GM19395 (cell line): ENCODE measurements around the gene LDB3.
A peak's percentile ranks its signal among the peaks of the same experiment; 100 is the strongest.
"Not testable (repeated sequence)": the region's sequence is repeated elsewhere in the genome, so short reads cannot be mapped to it uniquely, and the experiment has no call there.

Experiments used
- ATAC-seq: cut with Tn5 transposase; IDR thresholded peaks from one replicate; pipeline ENCODE4 v1.9.1; 2021; ENCODE audit warnings: mild to moderate bottlenecking, moderate library complexity; ENCODE audit not compliant: unreplicated experiment

LDB3 gene, protein sequence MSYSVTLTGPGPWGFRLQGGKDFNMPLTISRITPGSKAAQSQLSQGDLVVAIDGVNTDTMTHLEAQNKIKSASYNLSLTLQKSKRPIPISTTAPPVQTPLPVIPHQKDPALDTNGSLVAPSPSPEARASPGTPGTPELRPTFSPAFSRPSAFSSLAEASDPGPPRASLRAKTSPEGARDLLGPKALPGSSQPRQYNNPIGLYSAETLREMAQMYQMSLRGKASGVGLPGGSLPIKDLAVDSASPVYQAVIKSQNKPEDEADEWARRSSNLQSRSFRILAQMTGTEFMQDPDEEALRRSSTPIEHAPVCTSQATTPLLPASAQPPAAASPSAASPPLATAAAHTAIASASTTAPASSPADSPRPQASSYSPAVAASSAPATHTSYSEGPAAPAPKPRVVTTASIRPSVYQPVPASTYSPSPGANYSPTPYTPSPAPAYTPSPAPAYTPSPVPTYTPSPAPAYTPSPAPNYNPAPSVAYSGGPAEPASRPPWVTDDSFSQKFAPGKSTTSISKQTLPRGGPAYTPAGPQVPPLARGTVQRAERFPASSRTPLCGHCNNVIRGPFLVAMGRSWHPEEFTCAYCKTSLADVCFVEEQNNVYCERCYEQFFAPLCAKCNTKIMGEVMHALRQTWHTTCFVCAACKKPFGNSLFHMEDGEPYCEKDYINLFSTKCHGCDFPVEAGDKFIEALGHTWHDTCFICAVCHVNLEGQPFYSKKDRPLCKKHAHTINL

DNA sequence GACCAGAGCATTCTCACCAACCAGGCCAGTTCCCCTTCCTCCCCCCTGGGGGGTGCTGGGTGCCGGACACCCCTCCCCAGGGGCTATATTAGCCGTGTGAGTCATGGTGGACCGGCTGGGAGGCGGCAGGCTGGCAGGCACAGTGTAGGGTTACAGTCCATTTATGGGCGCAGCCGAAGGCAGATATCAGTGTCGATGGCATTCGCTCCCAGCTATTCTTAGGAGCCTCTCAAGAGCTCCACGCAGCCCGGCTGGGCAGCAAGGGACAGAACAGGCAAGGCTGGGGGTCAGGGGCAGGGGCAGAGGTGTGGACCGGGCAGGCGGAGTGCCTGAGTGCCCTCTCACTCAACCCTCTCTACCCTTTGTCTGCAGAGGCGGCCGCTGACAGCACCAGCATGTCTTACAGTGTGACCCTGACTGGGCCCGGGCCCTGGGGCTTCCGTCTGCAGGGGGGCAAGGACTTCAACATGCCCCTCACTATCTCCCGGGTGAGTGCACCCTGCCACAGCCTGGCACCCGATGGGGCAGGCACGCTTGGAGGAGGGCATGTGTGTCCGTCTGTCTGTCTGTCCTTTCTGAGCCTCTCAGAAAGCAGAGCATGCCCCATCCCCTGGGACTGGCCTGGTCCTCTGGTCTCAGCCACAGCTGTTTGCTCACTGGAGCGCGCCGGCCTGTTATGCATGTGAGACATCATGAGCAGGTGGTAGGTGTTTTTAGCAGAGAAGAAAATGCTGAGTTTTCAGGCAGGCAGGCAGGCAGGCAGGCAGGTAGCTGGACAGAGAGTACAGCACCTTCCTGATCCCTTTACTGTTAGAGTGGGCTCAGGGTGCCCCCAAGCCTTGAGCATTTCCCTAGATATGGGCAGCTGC is at the start of gene LDB3:
Gene LDB3, plus strand, starts transcription at position 215 of the 869 bp plus-strand sequence. Its CDS starts 181 bp downstream, at position 396.
- ATAC-seq, result peak; percentile 56

DNA sequence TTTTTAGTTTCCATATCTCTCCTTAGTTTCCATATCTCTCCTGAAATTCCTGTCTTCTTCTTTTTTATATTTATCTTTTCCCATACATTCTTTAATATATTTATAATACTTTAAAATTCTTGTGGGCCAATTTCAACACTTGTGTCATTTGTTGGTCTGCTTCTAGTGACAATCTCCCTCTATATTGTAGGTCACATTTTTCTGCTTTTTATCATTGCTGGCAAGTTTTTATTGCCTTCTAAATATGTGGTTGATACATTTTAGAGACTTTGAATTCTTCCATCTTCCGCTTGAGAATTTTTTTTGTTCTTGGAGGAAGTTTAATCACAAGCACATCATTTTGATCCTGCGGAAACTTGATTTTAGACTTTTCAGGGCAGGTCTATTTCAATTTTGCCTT is 40.0 kb upstream of the LDB3 start:
- no peak for ATAC-seq

DNA sequence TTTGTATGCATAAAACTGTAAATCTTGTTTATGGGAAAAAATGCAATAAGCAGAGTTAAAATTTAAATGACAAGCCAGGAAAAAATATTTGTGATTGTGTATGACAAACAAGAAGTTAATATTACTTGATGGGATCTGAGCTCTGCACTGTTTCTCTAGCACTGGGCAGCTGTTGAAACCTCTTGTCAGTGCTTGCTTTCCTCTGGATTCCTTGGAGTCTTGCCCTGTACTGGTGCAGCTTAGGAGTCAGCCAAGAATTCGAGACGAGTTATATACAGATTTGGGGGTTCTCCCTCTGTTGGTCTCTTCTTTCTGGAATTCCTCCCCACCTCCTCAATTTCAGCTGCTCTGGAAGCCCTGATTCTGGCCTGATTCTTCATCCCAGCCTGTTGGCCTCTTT is 38.2 kb upstream of the LDB3 start:
- ATAC-seq, result no peak

DNA sequence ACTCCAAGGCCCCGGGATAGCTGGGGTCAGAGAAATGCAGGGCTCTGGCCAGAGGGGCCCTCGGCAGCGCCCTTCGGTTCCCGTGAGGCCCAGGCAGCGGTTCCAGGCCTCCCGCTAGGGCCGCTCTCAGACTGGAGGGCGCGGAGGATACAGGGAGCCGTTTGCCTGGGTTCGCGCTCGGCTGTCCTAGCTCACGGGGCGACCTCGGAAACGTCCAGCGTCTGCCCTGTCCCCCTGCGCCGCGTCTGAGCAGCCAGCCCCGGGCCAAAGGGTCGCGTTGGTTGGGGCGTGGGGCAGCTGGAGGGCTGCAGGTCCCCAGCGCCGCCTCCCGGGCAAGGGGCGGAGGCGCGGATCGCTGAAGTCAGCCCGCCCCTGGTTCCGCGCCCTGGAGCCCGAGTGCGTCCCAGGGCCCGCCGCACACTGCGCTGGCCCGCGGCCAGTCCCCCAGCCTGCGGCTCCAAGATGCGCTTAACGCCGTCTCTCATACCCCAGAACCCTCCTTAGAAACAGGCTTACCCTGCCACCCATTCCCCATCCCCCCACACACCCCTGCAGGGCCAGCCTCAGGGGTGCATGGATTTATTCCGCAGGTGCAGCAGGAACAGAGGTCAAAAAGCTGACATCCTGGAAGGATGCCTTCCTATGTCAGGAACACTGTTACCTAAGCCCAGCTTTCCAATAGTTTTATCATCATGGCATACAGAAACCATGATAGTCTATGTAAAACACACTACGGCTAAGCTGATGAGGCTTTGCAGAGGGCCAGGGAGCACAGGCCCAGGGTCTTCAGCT is 36.1 kb upstream of the LDB3 start:
- no peak for ATAC-seq

DNA sequence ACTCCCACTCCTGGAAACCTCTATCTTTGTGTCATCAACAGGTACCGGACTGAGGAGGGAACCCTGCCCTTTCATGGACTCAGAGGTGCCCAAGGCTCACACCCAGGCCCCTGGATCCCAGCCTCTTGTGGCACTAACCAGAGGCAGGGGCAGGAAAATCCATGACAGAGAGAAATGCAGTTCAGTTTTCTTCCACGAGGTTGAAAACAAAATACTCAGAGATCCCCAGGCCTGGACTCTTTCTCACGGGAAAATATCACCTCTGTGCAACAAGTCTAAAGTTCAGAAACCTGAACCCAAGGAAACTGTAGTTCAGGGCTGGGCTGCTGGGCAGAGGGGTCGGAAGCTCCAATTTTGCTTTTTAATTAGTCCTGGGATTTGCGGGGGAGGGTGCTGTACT is 35.4 kb upstream of the LDB3 start:
- ATAC-seq, result no peak

DNA sequence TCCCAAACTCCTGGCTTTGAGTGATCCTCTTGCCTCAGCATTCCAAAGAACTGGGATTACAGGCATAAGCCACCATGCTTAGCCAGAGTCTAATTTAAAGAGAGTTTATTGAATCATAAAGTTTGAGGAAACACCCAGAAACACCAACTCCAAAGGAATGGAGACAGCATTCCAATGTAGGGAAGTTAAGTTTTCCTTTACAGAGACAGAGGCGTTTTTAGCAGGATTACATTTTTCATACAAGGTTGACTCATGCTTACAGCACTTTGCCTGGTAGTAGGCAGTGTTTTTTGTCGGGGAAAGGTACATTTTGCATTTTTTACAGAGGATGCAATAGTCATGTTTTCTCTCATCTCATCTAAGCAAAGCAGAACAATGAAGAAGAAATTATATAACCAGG is 32.9 kb upstream of the LDB3 start:
- no peak for ATAC-seq

DNA sequence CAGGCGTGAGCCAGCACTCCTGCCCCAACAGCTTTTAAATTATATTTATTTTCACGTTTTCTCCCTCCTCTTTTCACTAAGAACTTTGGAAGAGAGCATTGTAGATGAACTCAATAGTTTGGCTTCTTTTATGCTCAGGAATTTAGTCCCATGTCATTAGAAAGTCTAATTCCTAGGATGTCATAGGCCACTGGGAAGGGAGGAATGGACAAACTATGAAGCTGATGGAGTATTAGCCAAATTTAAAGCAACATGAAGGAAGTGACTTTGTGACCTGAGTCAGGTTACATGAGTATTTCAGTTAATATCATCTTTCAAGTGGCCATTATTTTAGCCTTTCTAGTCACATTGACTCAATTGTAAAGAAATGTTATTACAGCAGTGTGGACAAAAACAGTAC is 32.0 kb upstream of the LDB3 start:
- ATAC-seq, result no peak

DNA sequence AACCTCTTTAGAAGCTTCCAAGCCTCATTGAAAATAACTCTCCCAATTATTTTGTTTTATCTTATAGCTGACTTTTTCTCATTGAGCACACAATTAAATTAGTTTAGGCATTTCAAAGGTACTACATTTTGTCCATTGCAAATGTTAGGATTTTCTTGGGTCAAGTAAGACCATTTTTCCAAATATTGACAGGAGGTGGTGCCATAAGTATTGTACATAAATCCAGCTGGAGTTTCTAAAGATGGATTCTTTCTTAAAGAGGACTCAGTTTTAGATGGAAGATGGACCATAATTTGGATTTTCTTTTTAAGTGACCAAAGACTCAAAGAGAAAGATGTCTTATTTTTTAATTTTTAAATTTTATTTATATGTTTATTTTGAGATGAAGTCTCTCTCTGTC is 26.3 kb upstream of the LDB3 start:
- ATAC-seq, result no peak

DNA sequence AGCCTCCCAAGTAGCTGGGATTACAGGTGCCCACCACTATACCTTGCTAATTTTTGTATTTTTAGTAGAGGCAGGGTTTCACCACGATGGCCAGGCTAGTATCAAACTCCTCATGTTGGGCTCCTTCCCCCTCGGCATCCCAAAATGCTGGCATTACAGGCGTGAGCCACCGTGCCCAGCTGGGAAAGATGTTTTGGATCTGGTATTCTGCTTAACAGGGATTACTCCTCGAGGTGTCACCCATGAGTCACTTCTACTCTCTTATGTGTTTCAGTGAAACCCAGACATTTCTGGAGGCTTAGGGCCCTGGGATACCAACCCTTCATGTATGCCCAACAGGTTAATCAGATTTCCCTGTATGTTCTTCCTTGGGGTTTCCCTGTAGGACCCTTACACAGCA is 25.8 kb upstream of the LDB3 start:
- peak; percentile 9 for ATAC-seq

DNA sequence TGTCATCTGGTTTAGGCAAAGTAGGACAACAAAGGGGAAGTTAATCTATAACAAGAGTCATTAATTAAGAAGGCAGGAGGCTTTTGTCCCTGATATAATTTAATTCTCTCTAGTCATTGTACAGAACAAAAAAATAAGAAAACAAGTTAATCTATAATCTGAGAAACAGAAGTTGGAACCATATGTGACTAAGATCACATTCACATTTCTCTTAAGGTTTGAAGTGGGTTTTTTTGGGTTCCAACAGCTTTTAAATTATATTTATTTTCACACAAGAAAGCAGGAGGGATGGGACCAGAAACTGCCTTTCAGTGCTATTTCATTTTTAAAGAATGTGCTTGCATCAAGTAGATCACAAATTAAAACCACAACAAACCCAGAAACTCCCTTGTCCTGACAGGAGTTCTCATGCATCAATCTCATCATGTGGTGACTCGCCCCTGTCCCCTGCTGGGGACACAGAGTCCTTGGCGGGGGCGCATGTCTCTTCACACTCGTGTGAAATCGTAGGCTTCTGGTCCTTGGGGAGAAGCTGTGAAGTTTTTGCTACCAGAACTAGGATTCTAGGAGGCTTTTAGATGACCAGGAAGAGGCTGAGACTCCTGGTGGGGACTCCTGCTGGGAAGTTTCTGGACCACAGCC is 24.0 kb upstream of the LDB3 start:
- no peak for ATAC-seq

DNA sequence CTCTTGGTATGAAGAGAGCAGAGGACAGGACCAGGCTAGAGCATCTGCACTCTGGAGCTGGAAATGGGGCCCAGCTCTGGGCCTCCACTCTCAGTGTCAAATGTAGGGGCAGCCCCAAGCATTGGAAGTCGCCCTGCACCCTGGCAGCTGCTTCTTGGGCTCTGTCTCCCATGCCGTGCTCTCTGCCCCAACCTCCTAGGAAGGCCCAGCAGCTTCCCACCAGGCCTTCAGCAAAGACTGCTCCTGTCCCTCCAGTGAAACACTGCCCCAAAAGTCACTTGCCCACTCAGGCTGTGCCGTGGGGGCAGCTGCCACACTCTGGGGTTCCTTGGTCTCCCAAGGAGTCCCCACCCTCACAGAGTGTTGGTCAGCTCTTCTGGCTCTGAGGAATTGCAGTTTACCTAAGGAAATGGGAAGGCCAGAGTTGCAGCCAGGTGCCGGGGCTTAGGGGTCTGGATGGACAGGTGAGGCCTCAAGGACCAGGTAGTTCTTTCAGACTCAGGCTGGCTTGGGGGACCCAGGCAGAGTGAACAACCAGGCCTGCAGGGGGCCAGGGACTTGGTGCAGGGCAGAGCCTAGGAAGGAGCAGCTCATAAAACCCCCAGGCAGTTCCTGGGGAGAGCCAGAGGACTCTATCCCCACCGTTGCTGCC is 23.4 kb upstream of the LDB3 start:
- no peak for ATAC-seq

DNA sequence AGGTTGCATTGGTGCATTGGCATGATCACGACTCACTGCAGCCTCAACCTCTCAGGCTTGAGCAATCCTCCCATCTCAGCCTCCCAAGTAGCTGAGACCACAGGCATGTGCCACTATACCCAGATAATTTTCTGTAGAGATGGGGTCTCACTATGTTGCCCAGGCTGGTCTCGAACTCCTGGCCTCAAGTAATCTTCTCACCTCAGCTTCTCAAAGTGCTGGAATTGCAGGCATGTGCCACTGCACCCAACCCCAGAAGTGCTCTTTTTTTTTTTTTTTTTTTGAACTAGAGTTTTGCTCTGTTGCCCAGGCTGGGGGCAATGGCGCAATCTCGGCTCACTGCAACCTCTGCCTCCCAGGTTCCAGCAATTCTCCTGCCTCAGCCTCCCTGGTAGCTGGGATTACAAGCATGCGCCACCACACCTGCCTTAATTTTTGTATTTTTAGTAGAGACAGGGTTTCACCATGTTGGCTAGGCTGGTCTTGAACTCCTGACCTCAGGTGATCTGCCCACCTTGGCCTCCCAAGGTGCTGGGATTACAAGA is 22.6 kb upstream of the LDB3 start:
- not testable (repeated sequence) for ATAC-seq

DNA sequence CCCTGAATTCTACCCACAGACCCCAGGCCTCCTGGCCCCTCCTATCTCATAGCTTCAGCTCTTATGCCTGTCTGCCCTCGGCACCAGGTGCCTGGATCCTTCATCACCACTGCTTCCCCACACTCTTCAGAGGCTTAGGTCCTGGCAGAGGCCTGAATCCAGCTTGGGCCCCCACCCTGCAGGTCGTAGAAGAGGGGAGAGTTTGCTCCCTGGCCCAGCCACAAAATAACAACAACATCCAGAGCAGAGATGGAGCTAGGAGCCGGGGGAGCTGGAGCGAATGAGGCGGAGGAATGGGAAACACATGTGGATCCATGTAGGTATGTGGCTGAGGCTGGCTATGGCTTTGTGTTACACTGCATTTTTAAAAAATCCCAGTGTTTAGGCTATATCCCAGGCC is 21.8 kb upstream of the LDB3 start:
- ATAC-seq, result no peak

DNA sequence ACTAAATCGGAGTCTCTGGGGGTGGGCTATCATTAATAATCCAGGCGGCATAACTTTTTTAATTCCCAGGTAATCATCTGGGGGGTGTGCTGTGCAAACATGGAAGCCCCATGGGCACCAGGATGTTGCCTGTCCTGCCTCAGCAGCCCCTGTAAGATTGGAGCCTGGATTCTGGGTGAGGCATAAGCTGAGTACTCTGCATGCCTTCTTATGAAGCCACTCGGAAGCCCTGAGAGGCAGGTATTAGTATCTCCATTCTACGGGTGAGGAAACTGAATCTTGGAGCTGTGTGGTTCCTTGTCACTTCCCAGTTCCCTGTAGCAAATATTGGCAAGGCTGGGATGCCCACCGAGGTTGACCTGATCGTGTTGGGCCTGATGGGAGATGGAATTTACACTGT is 21.4 kb upstream of the LDB3 start:
- ATAC-seq, result no peak

DNA sequence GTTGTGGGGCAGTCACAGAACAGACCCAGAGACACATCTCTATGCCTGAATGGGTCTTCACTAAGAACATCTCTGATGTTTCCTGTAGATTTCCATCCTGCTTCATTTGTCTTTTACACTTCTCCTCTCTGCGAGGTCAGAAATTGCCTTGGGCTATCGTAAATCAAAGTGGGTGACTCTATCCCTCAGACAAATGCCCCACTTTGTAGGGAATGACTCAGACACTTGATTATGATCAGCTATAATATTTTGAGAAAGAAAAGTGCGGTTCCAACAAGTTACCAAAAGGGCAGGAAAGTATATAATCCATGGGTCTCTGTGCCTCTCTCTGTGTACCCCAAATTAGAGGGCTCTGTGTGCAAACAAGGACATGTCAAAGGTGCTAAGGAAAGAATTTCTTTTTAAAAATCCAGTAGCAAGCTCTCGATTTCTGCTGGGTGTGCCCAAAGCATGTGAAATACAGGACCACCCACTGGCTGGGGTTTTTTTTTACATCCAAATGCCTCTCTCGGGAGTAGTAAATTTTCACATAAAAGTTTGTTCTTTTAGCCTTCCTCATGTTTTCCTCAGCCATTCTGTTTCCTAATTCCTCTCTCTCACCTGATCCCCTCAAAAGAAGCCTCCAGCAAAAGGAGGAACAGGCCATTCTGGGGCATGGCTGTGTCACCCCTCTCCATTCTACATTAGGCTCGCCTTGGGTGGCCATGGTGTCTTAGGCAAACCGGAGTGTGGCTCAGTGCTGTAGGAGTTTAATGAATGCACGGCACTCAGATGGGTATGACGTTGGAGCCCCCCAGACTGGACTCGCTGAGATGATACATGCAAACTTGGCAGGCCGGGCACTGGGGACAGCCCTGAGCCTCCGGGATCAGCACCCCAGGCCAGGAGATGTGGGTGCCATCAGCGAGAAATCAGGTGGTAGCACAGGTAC is 20.3 kb upstream of the LDB3 start:
- no peak for ATAC-seq

DNA sequence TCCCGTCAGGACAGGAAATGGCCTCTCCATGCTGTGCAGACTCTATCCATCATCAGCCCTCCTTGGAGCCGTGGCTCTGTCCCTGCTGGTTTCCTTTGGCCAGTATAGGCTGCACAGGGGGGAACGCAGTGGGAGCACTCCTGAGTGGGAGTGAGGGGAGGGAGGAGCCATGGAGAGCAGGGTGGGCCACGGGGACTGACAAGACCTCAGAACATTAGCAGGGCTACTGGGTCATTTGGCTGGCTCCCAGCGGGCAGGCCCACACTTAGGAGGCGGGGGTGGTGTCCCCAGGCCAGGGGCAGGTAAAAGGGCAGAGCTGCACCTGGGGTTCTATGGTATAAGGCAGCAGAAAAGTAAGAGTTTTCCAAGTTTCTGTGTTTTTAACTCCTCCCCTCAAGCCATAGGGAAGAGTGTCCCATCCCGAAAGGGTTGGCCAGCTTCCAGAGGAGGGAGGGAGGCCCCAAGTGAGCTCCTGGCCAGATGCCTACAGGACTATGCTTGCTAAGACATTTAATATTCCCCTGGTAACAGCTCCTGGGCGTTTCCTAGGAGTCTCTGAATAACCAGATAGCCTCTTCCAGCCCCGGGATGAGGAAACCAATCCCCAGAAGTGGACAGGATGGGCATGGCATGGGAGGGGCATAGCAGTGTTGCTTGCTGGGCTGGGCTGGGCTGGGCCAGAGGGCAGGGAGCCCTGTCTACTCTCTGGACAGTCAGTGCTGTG is 19.4 kb upstream of the LDB3 start:
- no peak for ATAC-seq

DNA sequence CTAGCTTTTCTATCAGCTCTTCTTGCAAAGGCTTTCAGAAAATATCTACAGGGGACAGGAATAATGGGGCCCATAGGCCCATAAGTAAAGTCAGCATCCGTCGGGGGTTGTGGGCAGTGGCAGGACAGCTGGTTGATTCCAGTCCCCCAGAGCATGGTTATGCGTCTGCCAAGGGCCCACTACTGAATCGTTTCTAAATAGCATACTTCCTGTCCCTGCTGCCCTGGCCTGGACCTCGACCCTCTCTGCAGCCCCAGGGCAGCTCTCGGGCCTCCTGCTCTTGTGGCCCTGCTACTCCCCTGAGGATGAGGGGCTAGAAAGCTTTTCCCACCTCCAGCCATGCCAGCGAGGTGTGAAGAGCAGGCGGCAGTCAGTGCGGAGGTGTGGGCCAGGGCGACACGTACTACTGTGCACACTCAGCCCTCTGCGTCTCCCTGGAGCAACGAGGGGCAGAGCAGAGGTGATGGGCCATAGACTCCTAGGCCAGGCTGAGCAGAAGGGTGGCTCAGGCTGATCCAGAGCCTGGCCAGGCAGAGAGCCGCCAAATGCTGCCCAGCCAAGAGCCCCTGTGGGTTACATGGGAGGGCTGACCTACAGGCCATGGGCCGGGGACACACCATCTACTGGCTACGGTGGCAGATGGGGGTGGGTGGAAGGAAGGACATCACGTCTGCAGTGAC is 18.7 kb upstream of the LDB3 start:
- no peak for ATAC-seq
